ENCODE measurements around the gene RAB4B. TPM values are rescaled to one million over a fixed set of nuclear protein-coding genes. Genes with fewer than 3 reads are reported as not detected.
"Not testable (repeated sequence)": the region's sequence is repeated elsewhere in the genome, so short reads cannot be mapped to it uniquely, and the experiment has no call there.

RAB4B gene
- total RNA-seq, 1 experiment from 2014 or later: 26.4 TPM

DNA sequence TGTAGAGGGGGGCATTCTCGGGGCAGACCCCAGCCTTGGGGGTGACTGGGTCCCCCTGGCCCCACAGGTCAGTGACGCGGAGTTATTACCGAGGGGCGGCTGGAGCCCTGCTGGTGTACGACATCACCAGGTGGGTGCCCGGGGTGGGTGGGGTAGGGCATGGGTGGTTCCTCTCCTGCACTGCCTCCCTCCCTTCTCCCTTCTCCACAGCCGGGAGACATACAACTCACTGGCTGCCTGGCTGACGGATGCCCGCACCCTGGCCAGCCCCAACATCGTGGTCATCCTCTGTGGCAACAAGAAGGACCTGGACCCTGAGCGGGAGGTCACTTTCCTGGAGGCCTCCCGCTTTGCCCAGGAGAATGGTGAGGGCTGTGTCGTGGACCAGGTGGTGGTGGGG, 5.7 kb downstream of the RAB4B start:
- no peaks in the 10 kb centered on the region; the same call in 1 of the 2 replicates for H3K36me3 ChIP-seq (replicated peaks; ENCODE audit: control insufficient read depth, insufficient read depth, low read length)
- DNase-seq: peak; percentile 42

DNA sequence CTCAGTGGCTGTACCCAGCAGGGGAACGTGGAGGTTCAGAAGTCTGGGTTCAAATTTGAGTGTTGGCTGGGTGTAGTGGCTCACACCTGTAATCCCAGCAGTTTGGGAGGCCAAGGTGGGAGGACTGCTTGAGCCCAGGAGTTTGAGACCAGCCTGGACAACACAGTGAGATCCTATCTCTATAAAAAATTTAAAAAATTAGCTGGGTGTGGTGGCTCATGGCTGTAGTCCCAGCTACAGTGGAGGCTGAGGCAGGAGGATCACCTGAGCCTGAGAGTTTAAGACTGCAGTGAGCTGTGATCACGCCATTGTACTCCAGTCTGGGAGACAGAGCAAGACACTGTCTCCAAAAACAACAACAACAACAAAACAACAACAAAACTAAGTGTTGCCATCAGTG, 6.1 kb downstream of the RAB4B start:
- H3K27me3 ChIP-seq (ENCODE audit: control insufficient read depth, insufficient read depth, low read length); DNase-seq; H3K4me3 ChIP-seq (ENCODE audit: insufficient read depth, low read depth, low read length); H3K36me3 ChIP-seq (replicated peaks; ENCODE audit: control insufficient read depth, insufficient read depth, low read length): not testable (repeated sequence)

More for the DNA sequence above, 5.7 kb downstream of the RAB4B start:
- no peak overlapping the region for H3K4me3 ChIP-seq (ENCODE audit: insufficient read depth, low read depth, low read length)
- H3K27me3 ChIP-seq (ENCODE audit: control insufficient read depth, insufficient read depth, low read length): no peaks in the 10 kb centered on the region

DNA sequence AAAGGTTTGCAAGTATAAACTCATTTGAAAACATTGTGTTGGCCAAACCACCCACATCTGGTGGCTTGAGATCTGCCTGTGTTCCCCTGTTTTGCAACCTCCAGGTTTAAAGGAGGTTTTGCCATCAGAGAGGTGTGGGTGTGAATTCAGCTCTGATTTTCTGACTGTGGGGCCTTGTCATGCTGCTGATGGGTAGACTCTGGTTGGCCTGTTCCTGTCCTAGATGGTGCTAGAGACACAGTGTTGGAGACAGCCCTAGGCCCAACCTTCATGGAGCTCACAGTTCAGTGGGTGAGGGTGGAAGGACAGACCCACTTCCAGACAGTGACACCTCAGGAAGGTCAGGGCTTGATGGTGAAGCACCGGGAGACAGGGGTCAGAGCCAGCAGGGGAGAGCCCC, 7.5 kb downstream of the RAB4B start:
- no peak for DNase-seq
- no peak overlapping the region for H3K4me3 ChIP-seq (ENCODE audit: insufficient read depth, low read depth, low read length)
- H3K27me3 ChIP-seq (ENCODE audit: control insufficient read depth, insufficient read depth, low read length): no peaks in the 10 kb centered on the region
- no peaks in the 10 kb centered on the region; the same call in 1 of the 2 replicates for H3K36me3 ChIP-seq (replicated peaks; ENCODE audit: control insufficient read depth, insufficient read depth, low read length)

DNA sequence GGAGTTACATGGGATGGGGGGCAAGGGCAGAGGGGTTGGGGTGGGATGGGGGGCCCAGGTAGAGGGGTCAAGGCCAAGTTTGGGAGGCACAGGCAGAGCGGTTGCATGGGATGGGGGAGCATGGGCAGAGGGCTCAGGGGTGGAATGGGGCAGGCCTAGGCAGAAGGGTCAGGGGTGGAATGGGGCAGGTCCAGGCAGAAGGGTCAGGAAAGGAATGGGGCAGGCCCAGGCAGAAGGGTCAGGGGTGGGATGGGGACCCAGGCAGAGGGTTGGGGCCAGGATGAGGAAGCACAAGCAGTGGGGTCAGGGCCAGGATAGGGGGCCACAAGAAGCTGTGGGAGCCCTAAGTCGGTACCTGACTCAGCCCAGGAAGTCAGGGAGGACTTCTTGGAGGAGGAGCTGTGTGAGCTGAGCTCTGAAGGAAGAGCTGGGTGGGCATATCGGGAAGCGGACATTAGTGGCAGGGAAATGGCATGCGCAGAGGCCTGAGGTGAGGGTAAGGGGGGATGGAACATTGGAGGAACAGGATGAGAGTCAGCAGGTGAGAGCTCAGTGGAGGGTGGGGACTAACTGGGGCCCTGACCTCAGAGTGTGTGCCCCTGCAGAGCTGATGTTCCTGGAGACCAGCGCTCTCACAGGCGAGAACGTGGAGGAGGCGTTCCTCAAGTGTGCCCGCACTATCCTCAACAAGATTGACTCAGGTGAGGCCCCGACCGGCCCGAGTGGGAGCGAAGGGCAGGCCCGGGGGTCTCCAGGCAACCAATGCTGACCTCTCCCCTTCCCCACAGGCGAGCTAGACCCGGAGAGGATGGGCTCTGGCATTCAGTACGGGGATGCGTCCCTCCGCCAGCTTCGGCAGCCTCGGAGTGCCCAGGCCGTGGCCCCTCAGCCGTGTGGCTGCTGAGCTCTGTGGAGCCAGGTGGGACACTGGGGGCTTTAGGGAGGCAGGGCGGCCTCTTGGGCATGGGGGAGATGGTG, 8.3 kb downstream of the RAB4B start:
- DNase-seq: peak; percentile 48
- H3K4me3 ChIP-seq (ENCODE audit: insufficient read depth, low read depth, low read length): no peak overlapping the region
- H3K27me3 ChIP-seq (ENCODE audit: control insufficient read depth, insufficient read depth, low read length): no peaks in the 10 kb centered on the region
- H3K36me3 ChIP-seq (replicated peaks; ENCODE audit: control insufficient read depth, insufficient read depth, low read length): no peaks in the 10 kb centered on the region; the same call in 1 of the 2 replicates

DNA sequence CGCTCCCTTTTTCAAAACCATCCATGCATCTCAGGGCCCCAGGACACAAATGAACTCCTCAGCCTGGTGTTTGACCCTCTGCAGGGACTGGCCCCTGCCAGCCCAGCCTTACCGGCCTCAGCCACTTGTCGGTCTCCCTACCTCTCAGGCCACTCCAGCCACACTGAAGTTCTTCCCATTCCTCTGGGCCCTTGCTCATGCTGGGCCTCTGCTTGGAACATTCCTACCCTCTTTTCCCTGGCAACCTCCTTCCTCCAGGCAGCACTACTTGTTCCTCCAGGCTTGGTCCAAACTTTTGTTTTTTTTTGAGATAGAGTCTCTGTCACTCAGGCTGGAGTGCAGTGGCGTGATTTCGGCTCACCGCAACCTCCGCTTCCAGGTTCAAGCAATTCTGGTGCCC, 13.3 kb downstream of the RAB4B start:
- no peak for DNase-seq
- Histone ChIP-seq H3K4me3 (ENCODE audit: insufficient read depth, low read depth, low read length) (no peak overlapping the region), H3K27me3 (ENCODE audit: control insufficient read depth, insufficient read depth, low read length) (no peaks in the 10 kb centered on the region), H3K36me3 (replicated peaks; ENCODE audit: control insufficient read depth, insufficient read depth, low read length) (no peaks in the 10 kb centered on the region)

DNA sequence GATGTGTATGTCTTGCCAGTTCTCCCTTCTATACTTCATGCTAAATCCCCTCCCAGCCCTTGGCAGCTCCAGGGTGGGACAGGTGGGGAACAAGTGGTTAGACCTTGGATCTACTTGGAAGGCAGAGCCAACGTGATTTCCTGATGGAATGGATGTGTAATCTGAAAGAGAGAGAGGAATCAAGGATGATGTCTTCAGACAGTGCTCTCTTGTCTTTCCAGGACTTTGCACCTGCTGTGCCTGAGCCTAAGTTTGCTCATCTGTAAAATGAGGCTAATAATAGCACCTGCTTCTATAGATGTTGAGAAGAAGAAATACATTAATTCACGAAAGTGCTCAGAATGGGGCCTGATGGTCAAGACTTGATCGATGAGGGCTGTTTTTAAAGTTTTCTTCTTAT, 13.9 kb downstream of the RAB4B start:
- Histone ChIP-seq H3K4me3 (ENCODE audit: insufficient read depth, low read depth, low read length) (no peak overlapping the region), H3K27me3 (ENCODE audit: control insufficient read depth, insufficient read depth, low read length) (no peaks in the 10 kb centered on the region), H3K36me3 (replicated peaks; ENCODE audit: control insufficient read depth, insufficient read depth, low read length) (no peaks in the 10 kb centered on the region)
- no peak for DNase-seq

DNA sequence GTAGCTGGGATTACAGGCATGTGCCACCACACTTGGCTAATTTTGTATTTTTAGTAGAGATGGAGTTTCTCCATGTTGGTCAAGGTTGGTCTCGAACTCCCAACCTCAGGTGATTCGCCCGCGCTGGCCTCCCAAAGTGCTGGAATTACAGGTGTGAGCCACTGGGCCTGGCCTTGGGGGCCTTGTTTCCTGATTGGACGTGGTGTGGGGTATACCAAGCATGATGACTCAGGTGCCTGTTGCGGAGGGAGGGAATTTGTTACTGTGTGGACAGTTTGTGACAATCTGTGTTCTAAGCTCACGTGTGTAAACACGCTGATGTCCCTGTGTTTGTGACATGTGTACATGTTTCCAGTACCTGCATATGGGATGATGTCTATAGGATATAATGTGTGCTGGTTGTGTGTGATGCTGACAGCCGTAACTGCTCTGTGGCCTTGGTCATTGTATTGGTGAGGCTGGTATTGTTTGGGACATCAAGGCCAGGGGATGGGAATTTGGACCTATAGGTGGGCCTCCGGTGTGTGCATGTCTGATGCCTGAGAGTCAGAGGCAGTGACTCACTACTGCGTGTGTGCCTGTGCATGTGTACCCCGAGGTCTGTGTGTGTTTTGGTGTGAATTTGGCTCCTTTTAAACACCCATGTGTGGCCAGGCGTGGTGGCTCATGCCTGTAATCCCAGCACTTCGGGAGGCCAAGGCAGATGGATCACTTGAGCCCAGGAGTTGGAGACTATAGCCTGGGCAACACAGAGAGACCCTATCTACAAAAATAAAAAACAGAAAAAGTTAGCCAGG, 19.3 kb downstream of the RAB4B start:
- Histone ChIP-seq H3K36me3 (replicated peaks; ENCODE audit: control insufficient read depth, insufficient read depth, low read length) (peaks cover 9% of the 10 kb centered on the region), H3K27me3 (ENCODE audit: control insufficient read depth, insufficient read depth, low read length) (no peaks in the 10 kb centered on the region), H3K4me3 (ENCODE audit: insufficient read depth, low read depth, low read length) (no peak overlapping the region)
- no peak for DNase-seq

DNA sequence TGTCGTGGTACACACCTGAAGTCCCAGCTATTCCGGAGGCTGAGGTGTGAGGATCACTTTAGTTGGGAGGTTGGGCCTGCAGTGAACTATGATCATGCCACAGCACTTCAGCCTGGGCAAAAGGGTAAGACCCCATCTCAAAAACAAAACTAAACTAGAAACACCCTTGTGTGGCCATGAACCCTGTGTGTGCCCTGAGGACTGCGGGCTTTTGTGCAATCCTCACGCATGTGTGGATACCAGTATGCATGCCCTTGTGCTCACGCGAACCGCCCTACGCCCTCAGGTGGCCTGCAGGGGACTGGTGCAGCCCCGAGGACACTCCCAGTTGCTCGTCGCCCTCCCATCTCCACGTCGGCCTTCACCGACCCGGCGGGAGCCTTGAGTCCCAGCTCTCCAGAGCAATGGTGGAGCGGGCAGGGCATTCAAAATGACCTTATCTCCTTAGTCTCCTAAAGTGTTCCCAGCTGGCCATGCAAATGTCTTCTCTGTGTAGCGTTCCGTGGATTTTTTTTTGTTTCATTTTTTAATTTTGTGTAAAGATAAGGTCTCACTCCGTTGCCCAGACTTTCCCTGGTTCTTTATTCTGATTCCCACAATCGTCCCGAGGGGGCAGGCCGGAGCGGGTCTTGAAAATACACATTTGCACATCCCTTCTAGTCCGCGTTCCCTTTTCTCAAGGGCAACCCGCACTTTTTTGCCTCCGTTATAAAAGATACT, 20.1 kb downstream of the RAB4B start:
- H3K27me3 ChIP-seq (ENCODE audit: control insufficient read depth, insufficient read depth, low read length): no peaks in the 10 kb centered on the region
- H3K36me3 ChIP-seq (replicated peaks; ENCODE audit: control insufficient read depth, insufficient read depth, low read length): peaks cover 9% of the 10 kb centered on the region
- peak overlapping the region; percentile 55 for H3K4me3 ChIP-seq (ENCODE audit: insufficient read depth, low read depth, low read length)
- DNase-seq: peak; percentile 96

DNA sequence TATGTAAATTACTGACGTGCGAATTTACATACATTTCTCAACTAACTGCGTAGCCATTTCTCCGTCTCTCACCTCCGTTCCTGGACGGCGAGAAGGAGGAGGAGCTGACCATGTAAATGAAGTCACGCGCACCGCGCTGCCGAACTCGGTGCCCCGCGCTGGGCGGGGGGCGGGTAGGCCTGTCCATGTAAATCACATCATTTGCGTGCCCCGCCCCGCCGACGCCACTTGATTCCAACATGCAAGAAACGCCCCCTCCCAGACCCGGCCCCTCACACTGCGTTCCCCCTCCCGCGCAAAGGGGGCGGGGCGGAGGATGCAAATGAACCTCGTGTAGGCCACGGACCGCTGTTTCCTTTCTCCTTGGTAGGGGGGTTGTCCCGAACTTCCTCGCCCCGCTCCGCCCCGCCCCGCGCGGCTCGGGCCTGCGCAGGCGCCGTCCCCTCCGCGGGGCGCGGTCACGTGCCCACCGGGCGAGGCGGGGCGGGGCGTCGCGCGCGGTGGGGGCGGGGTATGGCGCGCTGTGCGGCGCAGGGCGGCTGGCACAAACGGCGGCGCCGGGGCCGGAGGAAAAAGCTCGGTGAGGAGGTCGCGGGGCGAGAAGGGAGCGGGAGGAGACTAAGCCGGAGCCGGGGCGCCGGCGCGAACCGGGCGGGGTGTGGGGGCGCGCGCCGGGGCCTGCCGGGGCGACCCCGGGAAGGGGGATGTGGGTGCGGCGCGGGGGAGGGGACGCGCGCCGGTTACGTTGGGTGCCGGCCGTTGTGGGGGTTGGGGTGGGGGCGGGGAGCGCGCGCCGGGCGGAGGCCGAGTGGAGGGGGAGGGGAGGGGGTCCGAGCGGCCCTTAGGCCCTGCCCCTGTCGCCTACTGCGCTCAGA, 20.9 kb downstream of the RAB4B start, which contains the start of gene EGLN2:
EGLN2 (plus strand) TSS at position 509 of the 875 bp plus-strand sequence. CDS start 1,382 bp downstream, outside the sequence.
- Histone ChIP-seq H3K27me3 (ENCODE audit: control insufficient read depth, insufficient read depth, low read length) (no peaks in the 10 kb centered on the region), H3K36me3 (replicated peaks; ENCODE audit: control insufficient read depth, insufficient read depth, low read length) (peaks cover 11% of the 10 kb centered on the region), H3K4me3 (ENCODE audit: insufficient read depth, low read depth, low read length) (peak within 1 kb of the TSS; percentile 96)
- peak; percentile 99 for DNase-seq

DNA sequence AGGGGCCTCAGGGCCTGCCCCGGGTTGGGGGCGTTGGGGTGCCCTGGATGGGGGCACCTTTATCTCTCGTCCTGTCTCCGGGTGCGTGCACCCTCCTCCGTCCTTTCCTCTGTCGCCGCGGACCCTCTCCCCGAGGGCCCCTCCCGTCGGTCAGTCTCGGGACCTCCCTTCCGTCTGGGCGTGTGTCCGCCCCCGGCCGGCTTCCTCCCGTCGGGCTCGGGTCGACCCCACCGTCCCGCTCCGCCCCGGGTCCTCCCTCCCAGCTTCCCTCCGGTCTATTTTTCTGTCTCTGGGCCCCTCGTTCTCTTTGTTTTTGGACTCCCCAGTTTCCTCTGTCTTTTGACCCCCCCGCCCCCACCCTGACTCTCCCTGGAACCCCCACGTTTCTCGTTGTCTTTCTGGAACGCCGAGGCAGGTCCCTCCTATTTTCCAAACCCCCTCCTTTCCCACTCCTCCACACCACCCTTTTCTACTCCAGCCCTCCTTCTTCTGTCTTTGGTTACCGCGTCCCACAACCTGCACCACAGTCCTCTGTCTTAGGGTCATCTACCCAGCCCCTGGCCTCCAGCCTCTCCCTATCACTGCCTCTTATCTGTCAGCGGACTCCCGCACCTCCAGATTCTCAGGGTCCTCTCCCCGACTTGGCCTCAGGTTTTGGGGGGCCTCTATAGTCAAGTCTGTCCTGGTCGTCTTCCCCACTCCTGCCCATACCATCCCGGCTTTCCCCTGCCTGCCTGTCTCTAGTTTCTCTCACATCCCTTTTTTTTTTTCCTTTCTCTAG, 21.7 kb downstream of the RAB4B start:
- peak overlapping the region; percentile 96 for H3K4me3 ChIP-seq (ENCODE audit: insufficient read depth, low read depth, low read length)
- DNase-seq: no peak
- no peaks in the 10 kb centered on the region for H3K27me3 ChIP-seq (ENCODE audit: control insufficient read depth, insufficient read depth, low read length)
- peaks cover 11% of the 10 kb centered on the region for H3K36me3 ChIP-seq (replicated peaks; ENCODE audit: control insufficient read depth, insufficient read depth, low read length)

DNA sequence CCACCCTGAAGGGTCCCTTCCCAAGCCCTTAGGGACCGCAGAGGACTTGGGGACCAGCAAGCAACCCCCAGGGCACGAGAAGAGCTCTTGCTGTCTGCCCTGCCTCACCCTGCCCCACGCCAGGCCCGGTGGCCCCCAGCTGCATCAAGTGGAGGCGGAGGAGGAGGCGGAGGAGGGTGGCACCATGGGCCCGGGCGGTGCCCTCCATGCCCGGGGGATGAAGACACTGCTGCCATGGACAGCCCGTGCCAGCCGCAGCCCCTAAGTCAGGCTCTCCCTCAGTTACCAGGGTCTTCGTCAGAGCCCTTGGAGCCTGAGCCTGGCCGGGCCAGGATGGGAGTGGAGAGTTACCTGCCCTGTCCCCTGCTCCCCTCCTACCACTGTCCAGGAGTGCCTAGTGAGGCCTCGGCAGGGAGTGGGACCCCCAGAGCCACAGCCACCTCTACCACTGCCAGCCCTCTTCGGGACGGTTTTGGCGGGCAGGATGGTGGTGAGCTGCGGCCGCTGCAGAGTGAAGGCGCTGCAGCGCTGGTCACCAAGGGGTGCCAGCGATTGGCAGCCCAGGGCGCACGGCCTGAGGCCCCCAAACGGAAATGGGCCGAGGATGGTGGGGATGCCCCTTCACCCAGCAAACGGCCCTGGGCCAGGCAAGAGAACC, 22.4 kb downstream of the RAB4B start:
- peaks cover 13% of the 10 kb centered on the region for H3K36me3 ChIP-seq (replicated peaks; ENCODE audit: control insufficient read depth, insufficient read depth, low read length)
- H3K27me3 ChIP-seq (ENCODE audit: control insufficient read depth, insufficient read depth, low read length): no peaks in the 10 kb centered on the region
- H3K4me3 ChIP-seq (ENCODE audit: insufficient read depth, low read depth, low read length): peak overlapping the region; percentile 96
- peak; percentile 23 for DNase-seq

DNA sequence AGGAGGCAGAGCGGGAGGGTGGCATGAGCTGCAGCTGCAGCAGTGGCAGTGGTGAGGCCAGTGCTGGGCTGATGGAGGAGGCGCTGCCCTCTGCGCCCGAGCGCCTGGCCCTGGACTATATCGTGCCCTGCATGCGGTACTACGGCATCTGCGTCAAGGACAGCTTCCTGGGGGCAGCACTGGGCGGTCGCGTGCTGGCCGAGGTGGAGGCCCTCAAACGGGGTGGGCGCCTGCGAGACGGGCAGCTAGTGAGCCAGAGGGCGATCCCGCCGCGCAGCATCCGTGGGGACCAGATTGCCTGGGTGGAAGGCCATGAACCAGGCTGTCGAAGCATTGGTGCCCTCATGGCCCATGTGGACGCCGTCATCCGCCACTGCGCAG, 22.9 kb downstream of the RAB4B start:
- DNase-seq: peak; percentile 25
- H3K4me3 ChIP-seq (ENCODE audit: insufficient read depth, low read depth, low read length): no peak overlapping the region
- H3K27me3 ChIP-seq (ENCODE audit: control insufficient read depth, insufficient read depth, low read length): no peaks in the 10 kb centered on the region
- peaks cover 13% of the 10 kb centered on the region for H3K36me3 ChIP-seq (replicated peaks; ENCODE audit: control insufficient read depth, insufficient read depth, low read length)
